GOT3 (cell line): ENCODE results near the gene AK9.
"Not testable (repeated sequence)": the region's sequence is repeated elsewhere in the genome, so short reads cannot be mapped to it uniquely, and the experiment has no call there.

Experiments
- DNase-seq: peaks from one replicate; lab custom pipeline; 2025; ENCODE audit warnings: mixed read lengths; lab: John Stamatoyannopoulos, UW

Gene AK9

GRCh38 chr6:109695468-109695867 lies 4.5 kb upstream of the AK9 start:
- no peak for DNase-seq

GRCh38 chr6:109693111-109693510 lies 2.1 kb upstream of the AK9 start:
- no peak for DNase-seq

GRCh38 chr6:109690373-109690736 lies 647 bp downstream of the AK9 start:
- no peak for DNase-seq

GRCh38 chr6:109687271-109687761 lies 3.7 kb downstream of the AK9 start:
- peak; percentile 3 for DNase-seq

GRCh38 chr6:109686566-109687265 lies 4.3 kb downstream of the AK9 start:
- DNase-seq: no peak

- DNase-seq: not testable (repeated sequence)
These were observed 12.1 kb downstream of the AK9 start for GRCh38 chr6:109678661-109679505.

- DNase-seq: no peak
These were observed 12.8 kb downstream of the AK9 start for GRCh38 chr6:109678240-109678639.

- DNase-seq: no peak
These were observed 14.3 kb downstream of the AK9 start for GRCh38 chr6:109676724-109677123.

- no peak for DNase-seq
These were observed 18.2 kb downstream of the AK9 start for GRCh38 chr6:109672839-109673238.

GRCh38 chr6:109672175-109672574 lies 18.8 kb downstream of the AK9 start:
- no peak for DNase-seq

GRCh38 chr6:109671733-109672132 lies 19.3 kb downstream of the AK9 start:
- DNase-seq: no peak

GRCh38 chr6:109669811-109670210 lies 21.2 kb downstream of the AK9 start:
- no peak for DNase-seq

GRCh38 chr6:109662192-109662591 lies 28.8 kb downstream of the AK9 start:
- no peak for DNase-seq

- no peak for DNase-seq
These were observed 30.3 kb downstream of the AK9 start for GRCh38 chr6:109660526-109661320.

GRCh38 chr6:109655761-109656262 lies 35.2 kb downstream of the AK9 start:
- DNase-seq: no peak

GRCh38 chr6:109653264-109653663 lies 37.7 kb downstream of the AK9 start:
- DNase-seq: no peak

GRCh38 chr6:109644131-109644530 lies 46.9 kb downstream of the AK9 start:
- DNase-seq: no peak

GRCh38 chr6:109632405-109632804 lies 58.6 kb downstream of the AK9 start:
- DNase-seq: no peak

GRCh38 chr6:109631403-109631802 lies 59.6 kb downstream of the AK9 start:
- no peak for DNase-seq

- no peak for DNase-seq
These were observed 62.6 kb downstream of the AK9 start for GRCh38 chr6:109628158-109629000.

GRCh38 chr6:109626311-109626710 lies 64.7 kb downstream of the AK9 start:
- DNase-seq: no peak
